ENCODE data around the gene CCSAP.
"Not testable (repeated sequence)": the region's sequence is repeated elsewhere in the genome, so short reads cannot be mapped to it uniquely, and the experiment has no call there.

Gene CCSAP

DNA sequence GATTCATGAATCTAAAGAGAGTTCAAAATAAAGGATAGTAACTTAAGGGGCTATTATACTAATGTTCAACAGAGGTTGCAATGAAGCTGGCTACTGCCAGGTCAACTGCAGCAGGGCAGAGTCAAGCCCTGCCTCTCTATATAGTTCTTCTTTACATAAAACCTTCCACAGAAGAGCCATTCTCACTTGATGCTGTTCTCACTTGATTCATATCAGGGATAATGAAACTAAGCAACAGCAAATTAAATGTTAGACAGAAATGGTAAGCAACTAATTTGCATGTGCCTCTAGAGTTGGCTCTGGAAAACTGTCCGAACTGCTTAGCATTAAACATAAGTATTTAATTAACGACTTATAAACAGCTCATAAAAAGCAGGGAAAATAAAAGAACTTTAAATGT, 17.4 kb downstream of the CCSAP start:
- no peak for DNase-seq

DNA sequence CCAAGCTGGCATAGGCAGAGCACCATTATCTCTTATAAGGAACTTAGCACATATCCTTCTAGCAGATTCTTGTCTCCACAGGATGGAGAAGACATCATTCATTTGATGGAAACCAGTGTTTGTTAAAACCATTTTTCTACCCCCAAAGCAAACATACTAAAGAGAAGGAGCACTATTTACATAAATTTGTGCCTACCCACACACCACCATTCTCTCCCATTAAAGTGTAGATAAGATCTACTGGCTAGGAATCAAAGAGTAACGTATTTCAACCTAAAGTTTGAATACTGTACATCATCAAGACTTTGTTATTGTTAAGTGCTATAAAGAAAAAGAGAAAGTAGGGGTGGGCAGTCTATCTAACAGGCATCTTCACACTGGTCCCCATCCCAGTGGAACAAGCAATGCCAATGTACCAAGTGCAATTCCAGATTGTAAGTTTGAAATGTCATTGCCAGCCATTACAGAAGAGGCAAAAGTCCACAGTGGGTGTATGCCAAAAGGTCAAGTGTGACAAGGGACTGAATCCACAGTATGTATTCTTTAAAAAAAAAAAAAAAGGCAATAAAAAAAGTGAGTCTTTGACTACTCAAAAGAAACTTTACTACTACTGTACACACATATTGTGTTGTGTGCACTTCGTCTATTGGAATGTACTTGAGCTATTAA, 18.8 kb downstream of the CCSAP start:
- no peak for DNase-seq

DNA sequence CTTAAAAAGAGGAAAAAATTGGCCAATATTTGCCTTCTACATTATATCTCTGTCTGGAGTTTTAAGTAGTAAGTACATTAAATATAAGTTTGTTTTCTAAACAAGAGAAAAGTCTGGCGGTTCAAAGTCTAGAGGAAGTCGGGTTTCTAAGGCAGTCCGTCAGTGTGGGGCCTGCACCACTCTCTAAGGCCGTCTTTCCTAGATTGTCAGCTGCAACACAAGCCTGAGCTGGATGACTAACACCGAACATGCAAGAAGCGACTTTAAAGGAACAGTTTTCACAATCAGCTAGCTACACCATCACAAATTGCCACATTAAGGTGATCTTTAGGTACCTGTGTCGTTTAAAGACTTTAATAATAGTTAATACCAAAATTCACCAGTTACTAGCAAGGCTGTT, 19.6 kb downstream of the CCSAP start:
- DNase-seq, result no peak

DNA sequence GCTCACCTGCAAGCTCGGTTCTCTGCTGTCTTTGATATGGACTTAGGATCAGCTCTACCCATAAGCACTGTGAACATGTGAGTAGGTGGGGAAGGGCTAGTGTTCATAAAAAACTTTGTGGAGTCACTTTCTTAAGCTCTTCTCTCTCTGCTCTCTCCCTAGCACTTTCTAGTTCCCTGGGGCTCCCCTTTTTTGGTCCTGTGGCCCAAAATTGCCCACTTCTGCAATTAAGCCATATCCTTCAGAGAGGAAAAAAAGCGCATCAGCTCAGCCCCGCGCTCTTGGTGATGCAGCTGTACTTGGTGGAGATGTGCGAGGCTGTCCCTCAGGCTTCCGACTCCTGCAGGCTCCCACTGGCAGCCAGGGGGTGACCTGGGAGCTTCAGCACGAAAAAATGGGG, 23.4 kb downstream of the CCSAP start:
- no peak for DNase-seq

DNA sequence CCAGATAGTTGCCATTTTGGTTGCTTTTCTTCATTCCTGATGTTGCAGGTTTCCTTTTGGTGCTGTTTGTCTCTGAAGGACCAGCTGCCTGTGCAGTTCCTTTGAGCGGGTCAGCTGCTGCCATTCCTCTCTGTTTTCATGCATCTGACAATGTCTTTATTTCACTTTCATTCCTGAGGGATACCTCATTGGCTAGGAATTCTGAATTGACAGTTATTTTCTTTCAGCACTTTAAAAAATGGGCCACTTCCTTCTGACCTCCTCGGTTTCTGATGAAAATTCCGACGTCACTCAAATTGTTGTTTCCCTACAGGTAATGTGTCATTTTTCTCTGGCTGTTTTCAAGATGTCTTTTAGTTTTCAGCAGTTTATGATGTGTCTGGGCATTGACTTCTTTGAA, 24.8 kb downstream of the CCSAP start:
- DNase-seq, result no peak

DNA sequence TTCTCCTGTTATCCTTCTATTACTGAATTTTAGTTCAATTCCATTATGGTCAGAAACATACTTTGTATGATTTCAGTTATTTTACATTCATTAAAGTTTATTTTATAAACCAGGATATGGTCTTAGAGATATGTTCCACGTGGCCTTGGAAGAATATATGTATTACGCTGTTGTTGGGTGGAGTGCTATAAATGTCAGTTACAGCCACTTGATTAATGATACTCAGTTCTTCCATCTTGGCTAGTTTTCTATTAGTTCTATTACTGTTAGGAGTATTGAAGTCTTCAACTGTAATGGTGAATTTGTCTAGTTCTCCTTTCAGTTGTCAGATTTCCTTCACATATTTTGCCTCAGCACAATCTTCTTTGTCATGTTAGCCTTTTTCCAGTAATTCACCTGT, 26.7 kb downstream of the CCSAP start:
- DNase-seq, result no peak

DNA sequence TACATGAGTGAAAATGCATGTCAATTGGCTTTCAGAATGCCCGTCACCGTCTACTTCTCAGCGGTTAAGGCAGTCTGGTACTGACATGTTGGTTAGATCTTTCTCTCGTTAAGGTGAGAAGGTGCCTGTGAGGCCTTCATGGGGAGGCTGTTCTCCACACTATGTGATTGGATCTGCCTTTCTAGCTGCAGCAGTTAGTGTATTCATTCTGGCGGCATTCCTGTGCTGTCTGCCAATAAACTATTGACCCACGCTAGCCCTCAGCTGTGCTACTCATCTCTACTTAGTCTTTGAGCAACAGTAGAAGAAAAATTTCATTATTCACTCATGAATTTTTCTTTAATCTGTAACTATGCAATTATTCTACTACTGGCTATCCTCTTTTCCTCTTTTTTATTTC, 32.0 kb downstream of the CCSAP start:
- no peak for DNase-seq

DNA sequence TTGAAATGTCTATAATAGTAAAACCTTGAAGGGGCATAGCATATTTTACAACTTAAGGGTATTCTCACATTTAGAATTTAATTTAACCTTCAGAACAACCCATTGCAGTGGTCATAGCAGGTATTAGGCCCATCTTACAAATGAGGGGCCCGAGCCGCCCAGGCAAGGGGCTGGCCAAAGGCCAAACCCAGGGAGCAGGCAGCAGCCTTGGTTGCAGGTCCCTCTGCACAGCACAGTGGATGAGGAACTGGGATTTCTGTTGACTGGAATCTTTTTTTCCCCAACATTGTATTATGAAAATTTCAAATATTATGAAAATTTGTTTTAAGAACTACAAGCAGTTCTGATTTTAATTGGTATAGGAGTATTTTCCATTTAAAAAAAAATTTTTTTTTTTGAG, 33.2 kb downstream of the CCSAP start:
- no peak for DNase-seq

DNA sequence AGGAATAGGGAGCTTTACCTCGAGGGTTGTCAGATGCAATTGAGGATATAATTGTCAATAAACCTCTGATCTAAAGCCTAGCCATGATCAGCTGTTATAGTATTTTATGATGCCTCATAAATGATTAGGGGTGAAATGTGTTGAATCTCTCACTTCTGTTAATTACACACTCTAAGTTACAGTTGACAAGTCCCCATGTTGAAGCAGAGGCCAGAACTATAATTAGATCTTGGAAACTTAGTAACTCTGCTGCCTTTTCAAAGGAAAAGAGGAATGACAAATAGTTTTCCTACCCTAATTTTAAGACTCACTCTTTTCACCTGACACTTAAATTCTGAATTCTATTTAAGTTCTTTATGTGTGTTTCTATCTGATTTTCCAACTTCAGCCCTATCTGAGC, 33.8 kb downstream of the CCSAP start:
- no peak for DNase-seq

DNA sequence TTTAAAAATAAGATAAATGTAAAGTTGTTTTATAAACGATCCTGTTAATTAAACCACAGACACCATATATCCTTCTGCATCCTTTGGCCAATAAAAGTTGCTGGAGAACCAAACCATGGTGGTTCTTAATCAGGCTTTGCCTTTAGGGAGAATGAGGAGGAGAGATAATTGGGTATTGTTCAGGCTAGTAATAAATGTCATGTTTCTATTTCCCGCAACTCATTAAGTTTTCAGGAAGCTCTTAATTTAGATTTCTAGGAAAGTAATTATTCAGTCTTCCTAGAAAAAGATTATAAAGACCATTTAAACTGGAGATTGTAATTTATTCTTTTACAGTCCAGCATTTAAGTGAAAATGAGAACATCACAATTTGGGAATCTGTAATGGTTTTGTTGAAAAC, 37.5 kb downstream of the CCSAP start:
- no peak for DNase-seq

DNA sequence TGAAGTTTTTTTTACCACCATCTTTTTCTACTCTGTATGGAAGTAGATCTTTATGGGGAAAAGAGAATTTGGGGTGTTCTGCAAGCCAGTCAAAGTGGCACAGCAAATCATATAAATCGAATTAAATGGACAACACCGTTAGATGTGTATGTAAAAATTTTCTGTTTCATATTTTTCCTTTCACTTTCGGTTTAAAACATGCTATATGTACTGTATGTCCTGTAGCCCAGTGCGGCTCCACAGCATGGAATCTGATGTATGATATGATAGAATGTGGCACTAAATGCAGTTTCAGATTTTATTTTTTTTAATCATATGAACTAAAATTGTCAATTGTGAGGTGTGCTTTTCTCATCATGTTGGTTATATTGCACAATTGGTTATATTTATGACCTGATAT, 39.0 kb downstream of the CCSAP start:
- no peak for DNase-seq

DNA sequence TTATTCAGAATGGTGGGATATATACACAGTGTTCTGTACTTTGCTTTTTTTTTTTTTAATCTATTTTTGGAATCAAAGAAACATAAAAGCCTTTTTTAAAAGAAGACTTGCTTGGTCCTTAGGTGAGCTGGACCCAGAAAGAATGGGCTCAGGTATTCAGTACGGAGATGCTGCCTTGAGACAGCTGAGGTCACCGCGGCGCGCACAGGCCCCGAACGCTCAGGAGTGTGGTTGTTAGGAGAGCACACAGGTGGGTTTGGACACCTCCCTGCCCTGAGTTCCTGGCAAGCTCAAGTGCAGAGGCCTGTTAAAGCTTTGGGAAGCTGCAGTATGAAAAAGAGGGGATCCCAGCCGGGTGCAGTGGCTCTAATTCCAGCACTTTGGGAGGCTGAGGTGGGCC, 40.1 kb downstream of the CCSAP start:
- no peak for DNase-seq

DNA sequence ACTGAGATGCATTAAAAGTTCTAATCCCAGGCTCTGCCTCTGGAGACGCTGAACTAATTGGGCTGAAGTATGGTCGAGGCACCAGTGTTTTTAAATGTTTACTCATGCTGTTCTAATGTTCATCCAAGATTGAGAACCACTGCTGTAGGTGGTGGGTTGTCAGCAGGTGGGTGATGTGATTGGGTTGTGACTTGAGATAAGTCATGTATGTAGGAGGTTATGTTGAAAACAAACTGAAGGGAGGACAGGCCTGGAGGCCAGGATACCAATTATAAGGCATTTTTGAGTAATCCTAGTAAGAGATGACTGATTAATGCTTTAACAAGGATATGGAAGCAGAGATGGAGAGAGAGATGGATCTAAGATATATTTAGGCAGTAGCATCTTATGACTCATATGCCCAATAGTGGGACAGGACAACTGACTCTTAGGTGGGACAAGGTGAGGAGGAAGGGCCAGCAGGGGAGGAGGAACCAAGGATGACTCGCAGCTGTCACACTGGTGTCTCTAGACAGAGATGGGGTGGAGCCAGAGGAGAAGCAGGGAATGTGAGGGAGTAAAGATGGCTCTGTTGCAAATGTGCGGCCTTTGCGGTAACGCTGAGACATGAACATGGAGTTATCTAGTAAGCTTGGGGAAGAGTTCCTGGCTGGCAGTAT, 42.6 kb downstream of the CCSAP start:
- no peak for DNase-seq

DNA sequence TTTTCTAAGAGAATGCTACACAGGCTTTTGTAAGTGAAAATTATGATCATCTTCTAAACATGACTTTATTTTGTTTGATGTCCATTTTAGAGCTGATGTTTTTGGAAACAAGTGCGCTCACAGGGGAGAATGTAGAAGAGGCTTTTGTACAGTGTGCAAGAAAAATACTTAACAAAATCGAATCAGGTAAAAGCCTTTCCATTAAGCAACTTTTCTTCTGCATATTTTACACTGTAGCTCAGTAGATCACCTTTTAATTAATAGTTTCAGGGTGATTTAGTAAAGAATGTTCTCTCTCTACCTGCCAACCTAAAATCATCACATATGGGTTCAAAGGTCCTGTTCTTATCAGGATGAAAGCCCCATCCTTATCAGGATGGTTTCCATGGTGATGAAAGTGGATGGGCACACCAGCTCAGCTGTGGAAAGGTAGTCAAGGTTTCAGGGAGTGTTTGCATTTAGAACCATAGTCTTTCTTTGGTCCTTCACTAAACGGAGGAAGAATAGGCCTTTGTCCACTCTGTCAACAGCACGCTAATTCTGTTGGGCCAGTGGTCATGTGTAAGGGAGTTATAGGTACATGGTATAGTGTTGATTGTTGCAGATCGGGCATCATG, 43.9 kb downstream of the CCSAP start:
- DNase-seq, result no peak

DNA sequence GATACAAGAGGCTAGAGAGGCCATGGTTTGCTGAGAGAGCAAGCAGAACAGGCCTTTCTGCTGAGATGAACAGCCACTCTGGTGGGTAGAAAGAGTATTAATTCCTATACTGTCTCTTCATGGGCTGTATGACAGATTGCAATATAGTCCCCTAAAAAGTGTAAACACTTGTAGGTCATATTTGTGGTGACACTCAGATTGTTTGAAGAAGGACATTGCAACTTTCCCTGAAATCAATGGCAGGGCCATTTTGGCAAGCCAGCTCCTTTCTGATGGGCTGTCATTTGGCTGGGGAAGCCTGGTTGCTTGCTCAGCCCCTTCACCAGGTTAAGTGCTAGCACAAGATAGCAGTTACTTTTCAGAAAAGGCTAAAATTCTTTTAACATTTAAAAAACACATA, 44.4 kb downstream of the CCSAP start:
- DNase-seq, result no peak

DNA sequence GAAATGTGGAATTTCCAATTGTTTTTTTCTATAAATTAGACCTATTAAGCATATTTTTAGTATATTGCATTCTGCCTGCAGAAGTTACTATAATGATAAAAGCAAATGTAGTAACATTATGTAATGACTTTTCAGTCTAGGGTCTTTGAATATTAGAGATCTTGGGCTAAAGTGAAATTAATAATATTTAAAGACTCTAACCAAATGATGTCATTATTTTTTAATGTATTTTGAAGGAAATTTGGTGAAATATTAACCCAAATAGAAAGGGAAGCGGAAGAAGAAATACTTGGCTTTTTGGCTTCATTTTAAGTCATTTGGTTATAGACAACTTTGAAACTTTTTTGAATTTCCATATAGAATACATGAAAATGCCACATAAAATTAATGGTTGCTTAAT, 45.1 kb downstream of the CCSAP start:
- DNase-seq, result no peak

DNA sequence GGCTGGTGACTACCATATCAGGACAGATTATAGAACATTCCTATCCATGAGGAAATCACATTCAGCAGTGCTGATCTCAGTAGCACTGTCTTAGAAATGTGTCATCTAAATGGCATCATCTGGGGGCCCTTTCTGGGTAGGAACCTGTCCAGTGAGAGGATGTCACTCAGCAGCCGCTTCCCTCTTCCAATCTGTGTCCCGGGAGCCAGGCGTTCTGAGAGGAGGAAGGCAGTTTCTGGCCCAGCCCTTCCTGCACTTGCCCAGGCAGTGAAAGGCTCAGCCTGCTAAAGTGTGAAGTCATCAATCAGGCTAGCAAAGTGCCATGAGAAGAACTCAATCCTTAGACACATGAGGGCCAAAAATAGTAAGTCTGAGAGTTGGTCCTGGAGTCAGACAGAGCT, 46.3 kb downstream of the CCSAP start:
- DNase-seq, result no peak

DNA sequence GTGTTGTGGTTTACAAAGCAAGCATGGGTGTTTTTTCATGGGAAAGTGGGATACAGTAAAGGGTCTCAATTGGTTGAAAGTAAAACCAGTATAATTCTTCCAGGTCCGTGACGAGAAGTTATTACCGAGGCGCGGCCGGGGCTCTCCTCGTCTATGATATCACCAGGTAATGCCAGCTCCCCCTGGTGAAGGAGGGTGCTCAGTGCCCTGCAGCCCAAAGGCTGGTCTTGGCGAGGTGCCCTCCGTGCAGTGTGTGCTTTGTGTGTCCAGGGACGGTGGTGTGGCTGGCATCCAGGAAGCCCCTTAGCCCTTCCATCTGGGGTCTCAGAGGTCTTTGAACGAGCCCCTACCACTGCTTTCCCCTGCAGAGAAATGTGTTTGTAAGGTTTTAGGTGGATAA, 47.1 kb downstream of the CCSAP start:
- no peak for DNase-seq

DNA sequence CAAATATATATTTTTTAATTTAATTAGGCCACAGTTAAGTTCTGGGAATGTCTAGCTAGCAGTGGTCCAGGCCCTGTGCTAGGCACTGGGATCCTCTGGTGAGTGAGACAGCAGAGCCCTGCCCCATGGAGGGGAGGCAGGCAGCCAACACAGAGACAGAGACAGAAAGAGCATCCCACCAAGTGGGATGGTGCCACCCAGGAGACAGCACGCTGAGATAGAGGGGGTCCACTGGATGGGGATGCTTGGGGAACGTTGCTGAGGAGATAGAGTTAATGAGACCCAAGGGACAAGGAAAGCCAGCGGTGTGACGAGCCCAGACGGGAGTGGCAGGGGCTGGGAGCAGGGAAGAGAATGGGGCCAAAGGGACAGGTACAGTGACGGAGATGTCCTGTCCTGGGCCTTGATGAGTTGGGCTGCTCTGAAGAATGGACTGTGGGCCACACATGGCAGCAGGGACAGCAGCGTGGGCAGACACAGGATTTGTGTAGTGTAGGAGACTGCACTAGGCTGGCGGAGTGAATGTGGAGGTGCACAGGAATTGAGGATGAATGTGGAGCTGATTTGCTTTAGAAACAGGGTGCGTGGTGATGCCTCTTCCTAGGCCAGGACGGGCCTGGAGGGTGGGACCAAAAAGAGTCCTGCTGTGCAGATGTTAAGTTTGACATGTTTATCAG, 49.2 kb downstream of the CCSAP start:
- DNase-seq, result no peak

DNA sequence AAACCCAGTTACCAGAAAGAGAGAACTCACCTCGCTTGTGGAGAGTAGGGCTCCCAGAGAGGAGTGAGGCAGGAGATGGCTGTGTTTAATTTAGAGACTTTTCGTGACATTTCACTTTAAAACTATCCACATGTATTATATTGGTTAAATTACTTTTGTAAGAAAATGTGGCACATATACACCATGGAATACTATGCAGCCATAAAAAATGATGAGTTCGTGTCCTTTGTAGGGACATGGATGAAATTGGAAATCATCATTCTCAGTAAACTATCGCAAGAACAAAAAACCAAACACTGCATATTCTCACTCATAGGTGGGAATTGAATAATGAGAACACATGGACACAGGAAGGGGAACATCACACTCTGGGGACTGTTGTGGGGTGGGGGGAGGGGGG, 51.2 kb downstream of the CCSAP start:
- not testable (repeated sequence) for DNase-seq

DNA sequence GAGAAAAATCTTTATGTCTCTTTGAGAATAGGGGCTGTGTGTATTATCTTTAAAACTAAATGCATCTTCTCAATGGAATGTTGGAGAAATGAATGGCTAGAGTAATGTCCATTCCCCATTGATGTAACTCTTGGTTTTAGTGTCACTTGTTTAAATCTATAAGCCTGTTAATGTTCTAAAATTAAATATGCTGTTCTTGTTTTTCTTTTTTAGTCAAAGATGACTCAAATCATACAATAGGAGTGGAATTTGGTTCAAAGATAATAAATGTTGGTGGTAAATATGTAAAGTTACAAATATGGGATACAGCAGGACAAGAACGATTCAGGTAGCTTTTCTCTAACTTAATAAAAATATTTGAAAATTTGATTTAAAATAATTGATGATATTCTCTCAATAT, 54.3 kb downstream of the CCSAP start:
- no peak for DNase-seq

DNA sequence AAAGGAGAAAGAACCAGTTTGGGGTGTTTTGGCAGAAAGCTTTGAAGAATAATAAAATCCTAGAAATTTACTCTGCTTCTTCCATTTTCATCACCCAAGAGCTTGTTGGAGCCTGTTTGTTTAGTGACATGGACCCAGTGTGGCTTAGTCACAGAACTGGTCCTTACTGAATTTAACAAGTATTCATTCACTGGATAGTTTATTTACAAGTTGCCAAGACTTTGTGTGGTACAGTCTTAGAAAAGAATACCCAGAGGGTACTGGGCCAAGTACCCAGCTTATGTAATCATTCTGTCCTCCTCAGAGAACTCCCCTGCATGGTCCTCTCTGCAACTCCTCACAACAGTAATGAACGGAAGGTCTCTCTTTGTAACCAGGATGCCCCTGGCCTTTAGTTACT, 55.6 kb downstream of the CCSAP start:
- no peak for DNase-seq

DNA sequence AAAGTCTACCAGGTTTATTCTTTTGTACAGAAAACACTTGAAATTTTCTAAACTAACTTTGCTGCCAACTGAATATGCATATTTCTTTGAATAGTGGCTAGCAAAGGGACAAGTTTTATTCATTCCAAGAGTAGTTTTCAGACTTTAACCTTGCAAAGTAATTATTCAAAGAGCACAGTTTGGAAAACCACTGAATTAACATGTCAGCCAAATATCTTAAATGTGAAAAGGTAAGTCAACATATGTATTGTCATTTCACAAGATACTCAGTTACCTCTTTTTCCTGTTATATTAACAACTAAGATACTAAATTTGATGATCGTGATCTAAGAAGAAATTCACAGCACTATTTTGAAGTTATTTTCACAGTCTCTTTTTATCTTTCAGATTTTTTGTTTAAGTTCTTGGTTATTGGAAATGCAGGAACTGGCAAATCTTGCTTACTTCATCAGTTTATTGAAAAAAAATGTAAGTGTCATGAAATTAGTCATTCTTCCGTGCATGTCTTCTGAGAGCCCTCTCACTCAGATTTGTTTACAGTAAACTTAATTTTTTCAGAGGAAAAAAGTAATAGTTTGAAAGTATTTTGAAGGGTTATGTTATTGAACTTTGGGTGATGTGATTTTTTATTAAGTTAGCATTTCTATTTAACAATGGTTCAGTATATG, 56.6 kb downstream of the CCSAP start:
- no peak for DNase-seq

DNA sequence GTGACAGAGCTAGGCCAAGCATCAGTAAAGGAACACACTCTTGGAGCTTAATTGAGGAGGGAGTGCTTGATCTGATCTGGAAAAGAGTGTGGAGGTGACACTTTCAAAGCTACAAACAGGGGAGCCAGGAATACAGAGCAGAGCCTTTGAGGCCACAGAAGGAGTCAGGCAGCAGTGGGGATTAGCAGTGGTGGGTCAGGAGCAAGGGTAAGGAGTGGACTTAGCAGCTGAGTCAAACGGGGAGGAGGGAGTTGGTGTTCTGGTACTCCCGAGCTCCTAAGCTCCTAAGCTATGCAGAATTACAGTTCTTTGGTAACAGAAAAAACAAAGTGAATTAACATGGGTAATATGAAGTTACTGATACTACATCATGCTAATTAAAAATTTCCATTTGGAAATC, 57.4 kb downstream of the CCSAP start:
- DNase-seq, result no peak
